ENCODE measurements around the gene MRPL12. TPM values are rescaled to one million over a fixed set of nuclear protein-coding genes. Genes with fewer than 3 reads are reported as not detected.

MRPL12 gene
- total and polyA plus RNA-seq, 2 of the 13 experiments (the other 11 are each of a cell fraction or from before 2014, with no cell fraction given): 39.1 to 94.1 TPM

DNA sequence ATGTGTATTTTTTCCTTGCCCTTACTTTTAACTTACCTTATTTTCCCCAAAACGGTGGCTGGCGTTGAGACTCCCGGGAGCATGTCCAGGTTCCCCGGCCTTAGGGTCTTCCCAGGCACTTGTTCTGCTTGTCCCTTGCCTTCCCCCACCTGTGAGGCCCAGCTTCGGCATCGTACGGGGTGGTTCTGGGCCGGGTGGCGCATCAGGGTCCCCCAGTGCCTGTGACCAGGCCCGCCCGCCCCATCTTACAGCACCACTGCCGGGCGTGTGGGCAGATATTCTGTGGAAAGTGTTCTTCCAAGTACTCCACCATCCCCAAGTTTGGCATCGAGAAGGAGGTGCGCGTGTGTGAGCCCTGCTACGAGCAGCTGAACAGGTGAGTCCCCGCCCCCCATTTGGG lies 12.0 kb upstream of the MRPL12 start:
- ChIA-PET POLR2A (no interaction called here), CTCF (ENCODE audit: low intra/inter-chr PET ratio, low total read pairs) (no interaction called here)
- WGBS (ENCODE audit: low lambda C conversion rate): 96% methylated on average over 14 of the region's 18 CpGs
- no peaks in the 10 kb centered on the region for H3K79me2 ChIP-seq (ENCODE audit: insufficient read depth, low read length)
- H3K4me2 ChIP-seq (ENCODE audit: low read depth, low read length): no peak overlapping the region
- H3K36me3 ChIP-seq (replicated peaks in 1 of 2; ENCODE audit: control insufficient read depth in 1 of 2, insufficient read depth in 2 of 2, low read length in 2 of 2): peaks cover 79 to 97% of the 10 kb centered on the region in 2 experiments
- no peak for DNase-seq (ENCODE audit: low spot score)
- no peak for FAIRE-seq
- no peak overlapping the region for H3K27ac ChIP-seq (ENCODE audit: extremely low read length, insufficient read depth, low read length)
- in situ Hi-C loops (cut with HindIII; ENCODE audit: extremely low pct_ligation_motif_present, low pct_unique_long_range_greater_than_20kb): no loop called here
- intact Hi-C loops (cut with micrococcal nuclease; ENCODE audit: unreplicated experiment): no loop called here
- BruUV-seq (replicated peaks): no TSS peak
- H2AFZ ChIP-seq (ENCODE audit: low read length): no peak overlapping the region
- no peak for TF ChIP-seq MZF1 (CRISPR knock-in tag; IDR thresholded peaks at IDR 0.05; ENCODE audit: borderline replicate concordance)
- TF ChIP-seq, protein P1, sequence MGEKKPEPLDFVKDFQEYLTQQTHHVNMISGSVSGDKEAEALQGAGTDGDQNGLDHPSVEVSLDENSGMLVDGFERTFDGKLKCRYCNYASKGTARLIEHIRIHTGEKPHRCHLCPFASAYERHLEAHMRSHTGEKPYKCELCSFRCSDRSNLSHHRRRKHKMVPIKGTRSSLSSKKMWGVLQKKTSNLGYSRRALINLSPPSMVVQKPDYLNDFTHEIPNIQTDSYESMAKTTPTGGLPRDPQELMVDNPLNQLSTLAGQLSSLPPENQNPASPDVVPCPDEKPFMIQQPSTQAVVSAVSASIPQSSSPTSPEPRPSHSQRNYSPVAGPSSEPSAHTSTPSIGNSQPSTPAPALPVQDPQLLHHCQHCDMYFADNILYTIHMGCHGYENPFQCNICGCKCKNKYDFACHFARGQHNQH (CRISPR knock-in tag; IDR thresholded peaks at IDR 0.05): no peak
- no peak for TF ChIP-seq ADNP (CRISPR knock-in tag; IDR thresholded peaks at IDR 0.05)
- TF ChIP-seq ZNF441 (CRISPR knock-in tag; IDR thresholded peaks at IDR 0.05; ENCODE audit: borderline replicate concordance): no peak
- TF ChIP-seq ZNF530 (CRISPR knock-in tag; IDR thresholded peaks at IDR 0.05; ENCODE audit: low read depth): no peak
- TF ChIP-seq BCL6 (CRISPR knock-in tag; IDR thresholded peaks at IDR 0.05): no peak
- TF ChIP-seq HOXA3 (CRISPR knock-in tag; IDR thresholded peaks at IDR 0.05): no peak
- TF ChIP-seq SETDB1 (CRISPR knock-in tag; IDR thresholded peaks at IDR 0.05; ENCODE audit: borderline replicate concordance): no peak
- no peak for TF ChIP-seq KLF13 (CRISPR knock-in tag; IDR thresholded peaks at IDR 0.05)
- TF ChIP-seq SIX1 (CRISPR knock-in tag; IDR thresholded peaks at IDR 0.05; ENCODE audit: borderline replicate concordance): no peak
- TF ChIP-seq NR2F1 (CRISPR knock-in tag; IDR thresholded peaks at IDR 0.05): no peak
- no peak for TF ChIP-seq ZNF782 (CRISPR knock-in tag; IDR thresholded peaks at IDR 0.05; ENCODE audit: borderline replicate concordance)
- ATAC-seq: no peak
- H3K4me1 ChIP-seq (ENCODE audit: insufficient read depth, low read length): no peaks in the 10 kb centered on the region
- H3K4me3 ChIP-seq (replicated peaks in 1 of 3; ENCODE audit: insufficient read depth in 1 of 3, low read depth in 2 of 3, low read length in 3 of 3): no peak overlapping the region
- H3K27me3 ChIP-seq (ENCODE audit: control insufficient read depth in 1 of 2, insufficient read depth in 2 of 2, low read length in 2 of 2): no peaks in the 10 kb centered on the region; a peak in 1 of 5 replicates
- H3K9me3 ChIP-seq (ENCODE audit: low read length): no peaks in the 10 kb centered on the region
- no peak overlapping the region for H3K9ac ChIP-seq (ENCODE audit: insufficient read depth, low read depth, low read length)
- no peaks in the 10 kb centered on the region for H4K20me1 ChIP-seq (ENCODE audit: insufficient read depth, low read length)

Measured in HepG2 (cell line).